Measurements from ENCODE around the gene RNF150.
A peak's percentile ranks its signal among the peaks of the same experiment; 100 is the strongest.
"Not testable (repeated sequence)": the region's sequence is repeated elsewhere in the genome, so short reads cannot be mapped to it uniquely, and the experiment has no call there.

Gene RNF150

GRCh38 chr4:141058591-141059512, 74.4 kb downstream of the RNF150 start:
- DNase-seq (ENCODE audit: extremely low read depth, low read depth) = peak; percentile 48
- no peak for TF ChIP-seq CTCF (IDR thresholded peaks at IDR 0.05; ENCODE audit: low read depth, low read length)

GRCh38 chr4:141057582-141057981, 75.7 kb downstream of the RNF150 start:
- DNase-seq (ENCODE audit: extremely low read depth, low read depth) = no peak

GRCh38 chr4:141056473-141056872, 76.8 kb downstream of the RNF150 start:
- DNase-seq (ENCODE audit: extremely low read depth, low read depth) = no peak
- no peak for TF ChIP-seq CTCF (IDR thresholded peaks at IDR 0.05; ENCODE audit: low read depth, low read length)

More at GRCh38 chr4:141057582-141057981, 75.7 kb downstream of the RNF150 start:
- TF ChIP-seq CTCF (IDR thresholded peaks at IDR 0.05; ENCODE audit: low read depth, low read length) = no peak

- no peak for TF ChIP-seq CTCF (IDR thresholded peaks at IDR 0.05; ENCODE audit: low read depth, low read length)
- no peak for DNase-seq (ENCODE audit: extremely low read depth, low read depth)
These were observed 78.8 kb downstream of the RNF150 start for GRCh38 chr4:141054446-141054845.

- DNase-seq (ENCODE audit: extremely low read depth, low read depth) = not testable (repeated sequence)
These were observed 82.3 kb downstream of the RNF150 start for GRCh38 chr4:141050999-141051398.

- DNase-seq (ENCODE audit: extremely low read depth, low read depth) = no peak
- TF ChIP-seq CTCF (IDR thresholded peaks at IDR 0.05; ENCODE audit: low read depth, low read length) = no peak
These were observed 85.9 kb downstream of the RNF150 start for GRCh38 chr4:141047228-141047884.

- no peak for TF ChIP-seq CTCF (IDR thresholded peaks at IDR 0.05; ENCODE audit: low read depth, low read length)
- DNase-seq (ENCODE audit: extremely low read depth, low read depth) = peak; percentile 90
These were observed 87.0 kb downstream of the RNF150 start for GRCh38 chr4:141046255-141046654.

Measured in AG09319 (cell line).